ENCODE data around the gene KPRP. TPM values are rescaled to one million over a fixed set of nuclear protein-coding genes. Genes with fewer than 3 reads are reported as not detected.

The KPRP gene
- total RNA-seq, 1 experiment from 2014 or later = not detected

DNA sequence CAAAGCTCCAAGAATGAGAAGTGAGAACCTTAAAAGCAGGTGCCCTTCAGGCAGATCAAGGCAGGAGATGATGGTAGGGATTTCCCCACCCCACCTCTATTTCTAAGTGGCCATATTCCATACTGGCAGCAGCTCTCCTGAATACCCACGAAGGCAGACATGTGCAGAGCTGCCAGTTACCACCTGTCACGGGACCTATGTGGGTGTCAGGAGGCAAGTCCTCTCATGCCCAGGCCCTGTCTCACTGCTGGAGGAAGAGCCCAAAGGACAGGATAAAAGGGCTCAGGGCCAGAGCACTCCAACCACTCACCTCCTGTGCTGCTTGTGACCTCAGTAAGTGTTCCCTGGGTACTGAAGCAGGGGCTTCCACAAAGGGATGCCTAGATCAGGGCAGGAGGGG, 53.2 kb downstream of the KPRP start:
- H3K4me1 ChIP-seq (ENCODE audit: control insufficient read depth, insufficient read depth, low read length) = no peaks in the 10 kb centered on the region
- no peaks in the 10 kb centered on the region for H3K36me3 ChIP-seq (ENCODE audit: control insufficient read depth, insufficient read depth, low read length)
- ChIA-PET CTCF (no interaction called here), POLR2A (no interaction called here)
- no peaks in the 10 kb centered on the region for H3K9me3 ChIP-seq (ENCODE audit: control insufficient read depth, insufficient read depth, low read depth, low read length)
- in situ Hi-C loops (cut with HindIII; ENCODE audit: low pct_unique_long_range_greater_than_20kb, low sequenced_read_pairs) (no loop called here), intact Hi-C loops (cut with micrococcal nuclease; ENCODE audit: unreplicated experiment) (no loop called here)
- DNase-seq (ENCODE audit: low read depth, low spot score) (no peak), ATAC-seq (no peak)
- no peak overlapping the region for H3K4me3 ChIP-seq (ENCODE audit: low read depth in 2 of 2, low read length in 2 of 2)
- H3K27me3 ChIP-seq (ENCODE audit: control insufficient read depth, insufficient read depth, low read length) = peaks cover 7% of the 10 kb centered on the region; the same call in 1 of the 2 replicates
- H3K27ac ChIP-seq (ENCODE audit: low read length) = no peak overlapping the region
- no peak for TF ChIP-seq CTCF (IDR thresholded peaks at IDR 0.05)
- no peak for TF ChIP-seq SIN3A (IDR thresholded peaks at IDR 0.05; ENCODE audit: borderline replicate concordance, insufficient read depth, low read depth, low read length)
- TF ChIP-seq TCF7L2 (IDR thresholded peaks at IDR 0.05; ENCODE audit: low read depth, low read length) = no peak
- no peak for TF ChIP-seq POLR2AphosphoS5 (IDR thresholded peaks at IDR 0.05; ENCODE audit: low read depth, low read length)
- TF ChIP-seq, protein P1, sequence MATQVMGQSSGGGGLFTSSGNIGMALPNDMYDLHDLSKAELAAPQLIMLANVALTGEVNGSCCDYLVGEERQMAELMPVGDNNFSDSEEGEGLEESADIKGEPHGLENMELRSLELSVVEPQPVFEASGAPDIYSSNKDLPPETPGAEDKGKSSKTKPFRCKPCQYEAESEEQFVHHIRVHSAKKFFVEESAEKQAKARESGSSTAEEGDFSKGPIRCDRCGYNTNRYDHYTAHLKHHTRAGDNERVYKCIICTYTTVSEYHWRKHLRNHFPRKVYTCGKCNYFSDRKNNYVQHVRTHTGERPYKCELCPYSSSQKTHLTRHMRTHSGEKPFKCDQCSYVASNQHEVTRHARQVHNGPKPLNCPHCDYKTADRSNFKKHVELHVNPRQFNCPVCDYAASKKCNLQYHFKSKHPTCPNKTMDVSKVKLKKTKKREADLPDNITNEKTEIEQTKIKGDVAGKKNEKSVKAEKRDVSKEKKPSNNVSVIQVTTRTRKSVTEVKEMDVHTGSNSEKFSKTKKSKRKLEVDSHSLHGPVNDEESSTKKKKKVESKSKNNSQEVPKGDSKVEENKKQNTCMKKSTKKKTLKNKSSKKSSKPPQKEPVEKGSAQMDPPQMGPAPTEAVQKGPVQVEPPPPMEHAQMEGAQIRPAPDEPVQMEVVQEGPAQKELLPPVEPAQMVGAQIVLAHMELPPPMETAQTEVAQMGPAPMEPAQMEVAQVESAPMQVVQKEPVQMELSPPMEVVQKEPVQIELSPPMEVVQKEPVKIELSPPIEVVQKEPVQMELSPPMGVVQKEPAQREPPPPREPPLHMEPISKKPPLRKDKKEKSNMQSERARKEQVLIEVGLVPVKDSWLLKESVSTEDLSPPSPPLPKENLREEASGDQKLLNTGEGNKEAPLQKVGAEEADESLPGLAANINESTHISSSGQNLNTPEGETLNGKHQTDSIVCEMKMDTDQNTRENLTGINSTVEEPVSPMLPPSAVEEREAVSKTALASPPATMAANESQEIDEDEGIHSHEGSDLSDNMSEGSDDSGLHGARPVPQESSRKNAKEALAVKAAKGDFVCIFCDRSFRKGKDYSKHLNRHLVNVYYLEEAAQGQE (IDR thresholded peaks at IDR 0.05; ENCODE audit: insufficient read depth in 1 of 2, low read depth in 2 of 2, low read length in 1 of 2) = no peak
- BruUV-seq (replicated peaks) = no TSS peak

Other genes starting within 250 kb of the KPRP start
- not detected for gene LCE5A, start 247.2 kb upstream of the KPRP start, total RNA-seq (2021; ENCODE audit: unreplicated experiment)
- gene CRCT1, start 243.5 kb upstream of the KPRP start, total RNA-seq (2021; ENCODE audit: unreplicated experiment) = not detected
- not detected for gene LCE3E, start 191.2 kb upstream of the KPRP start, total RNA-seq (2021; ENCODE audit: unreplicated experiment)
- not detected for gene LCE3D, start 177.5 kb upstream of the KPRP start, total RNA-seq (2021; ENCODE audit: unreplicated experiment)
- not detected for gene LCE3C, start 157.8 kb upstream of the KPRP start, total RNA-seq (2021; ENCODE audit: unreplicated experiment)
- gene LCE3B, start 144.2 kb upstream of the KPRP start, total RNA-seq (2021; ENCODE audit: unreplicated experiment) = not detected
- not detected for gene LCE3A, start 134.9 kb upstream of the KPRP start, total RNA-seq (2021; ENCODE audit: unreplicated experiment)
- gene LCE2D, start 94.6 kb upstream of the KPRP start, total RNA-seq (2021; ENCODE audit: unreplicated experiment) = not detected
- gene LCE2C, start 82.7 kb upstream of the KPRP start, total RNA-seq (2021; ENCODE audit: unreplicated experiment) = not detected
- not detected for gene LCE2B, start 71.9 kb upstream of the KPRP start, total RNA-seq (2021; ENCODE audit: unreplicated experiment)
- not detected for gene LCE2A, start 59.7 kb upstream of the KPRP start, total RNA-seq (2021; ENCODE audit: unreplicated experiment)
- not detected for gene LCE4A, start 49.9 kb upstream of the KPRP start, total RNA-seq (2021; ENCODE audit: unreplicated experiment)
- not detected for gene LCE1F, start 17.1 kb downstream of the KPRP start, total RNA-seq (2021; ENCODE audit: unreplicated experiment)
- not detected for gene LCE1E, start 28.2 kb downstream of the KPRP start, total RNA-seq (2021; ENCODE audit: unreplicated experiment)
- gene LCE1D, start 38.7 kb downstream of the KPRP start, total RNA-seq (2021; ENCODE audit: unreplicated experiment) = not detected
- not detected for gene LCE1C, start 48.6 kb downstream of the KPRP start, total RNA-seq (2021; ENCODE audit: unreplicated experiment)
- not detected for gene LCE1B, start 53.9 kb downstream of the KPRP start, total RNA-seq (2021; ENCODE audit: unreplicated experiment)
- gene LCE1A, start 69.4 kb downstream of the KPRP start, total RNA-seq (2021; ENCODE audit: unreplicated experiment) = not detected
- gene LCE6A, start 84.8 kb downstream of the KPRP start, total RNA-seq (2021; ENCODE audit: unreplicated experiment) = not detected
- not detected for gene LCE7A, start 102.0 kb downstream of the KPRP start, total RNA-seq (2021; ENCODE audit: unreplicated experiment)
- not detected for gene SMCP, start 120.3 kb downstream of the KPRP start, total RNA-seq (2021; ENCODE audit: unreplicated experiment)
- gene IVL, start 150.5 kb downstream of the KPRP start, total RNA-seq (2021; ENCODE audit: unreplicated experiment) = not detected
- not detected for gene SPRR5, start 189.2 kb downstream of the KPRP start, total RNA-seq (2021; ENCODE audit: unreplicated experiment)
- gene SPRR4, start 212.6 kb downstream of the KPRP start, total RNA-seq (2021; ENCODE audit: unreplicated experiment) = not detected
- gene SPRR1A, start 226.1 kb downstream of the KPRP start, total RNA-seq (2021; ENCODE audit: unreplicated experiment) = not detected
- gene SPRR3, start 243.7 kb downstream of the KPRP start, total RNA-seq (2021; ENCODE audit: unreplicated experiment) = not detected